CD4-positive, alpha-beta T cell treated with Interleukin-17A for 4 hours (primary cell): ENCODE results near the gene NUP62CL.
"Not testable (repeated sequence)": the region's sequence is repeated elsewhere in the genome, so short reads cannot be mapped to it uniquely, and the experiment has no call there.

Source experiments
- DNase-seq: peaks from one replicate; pipeline ENCODE4 v3.0.0-alpha.2; 2020; ENCODE audit warnings: mixed read lengths

The NUP62CL gene, protein sequence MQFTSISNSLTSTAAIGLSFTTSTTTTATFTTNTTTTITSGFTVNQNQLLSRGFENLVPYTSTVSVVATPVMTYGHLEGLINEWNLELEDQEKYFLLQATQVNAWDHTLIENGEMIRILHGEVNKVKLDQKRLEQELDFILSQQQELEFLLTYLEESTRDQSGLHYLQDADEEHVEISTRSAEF

DNA sequence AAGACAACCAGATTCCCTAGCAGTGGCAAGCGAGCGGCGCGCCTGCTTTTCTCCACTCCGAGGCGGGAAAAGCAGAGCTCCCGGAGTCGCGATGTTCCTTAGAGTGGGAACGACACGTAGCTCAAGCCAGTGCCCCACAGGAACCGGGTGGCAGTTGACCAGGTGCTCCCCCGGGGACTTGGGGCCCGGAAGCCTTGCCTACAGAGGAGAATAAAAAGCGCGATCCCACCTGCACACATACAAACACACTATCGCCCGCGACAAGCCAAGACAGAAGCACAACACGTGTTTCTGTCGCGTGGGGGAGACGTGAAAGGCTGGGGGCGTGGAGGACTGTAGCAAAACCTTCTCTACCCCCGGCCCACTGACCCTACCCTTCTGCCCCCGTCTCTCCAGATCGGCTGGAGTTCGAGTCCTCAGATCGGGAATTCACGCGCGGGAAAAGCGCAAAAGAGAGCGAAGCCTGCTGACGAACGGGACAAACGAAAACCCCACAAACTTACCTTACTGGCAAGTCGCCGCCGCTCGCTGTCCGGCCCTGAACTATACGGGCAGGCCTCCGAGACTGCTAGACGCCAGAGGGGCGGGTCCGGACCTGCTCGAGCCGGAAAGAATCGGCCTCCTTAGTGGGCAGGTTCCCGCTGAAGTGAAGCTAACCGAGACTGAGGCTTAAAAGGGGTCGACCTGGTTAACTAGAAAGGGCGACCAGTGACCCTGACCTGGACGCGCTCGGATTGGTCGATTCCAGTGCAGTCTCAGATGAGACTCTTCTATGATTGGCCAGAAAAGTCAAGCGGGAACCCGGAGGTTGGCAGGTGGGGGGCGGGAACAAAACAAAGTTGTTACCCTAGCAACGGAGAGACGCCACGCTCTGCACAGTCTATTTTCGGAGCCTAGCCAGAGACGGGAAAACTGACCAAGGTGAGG is at the start of gene NUP62CL, which contains the start of gene DNAAF6:
TSS of gene NUP62CL (minus strand) at position 664 of the 927 bp plus-strand sequence. CDS start 31,287 bp downstream, outside the sequence.
TSS of gene DNAAF6 (plus strand) at position 842 of the 927 bp plus-strand sequence. CDS start 6,265 bp downstream, outside the sequence.
- peak; percentile 74 for DNase-seq

DNA sequence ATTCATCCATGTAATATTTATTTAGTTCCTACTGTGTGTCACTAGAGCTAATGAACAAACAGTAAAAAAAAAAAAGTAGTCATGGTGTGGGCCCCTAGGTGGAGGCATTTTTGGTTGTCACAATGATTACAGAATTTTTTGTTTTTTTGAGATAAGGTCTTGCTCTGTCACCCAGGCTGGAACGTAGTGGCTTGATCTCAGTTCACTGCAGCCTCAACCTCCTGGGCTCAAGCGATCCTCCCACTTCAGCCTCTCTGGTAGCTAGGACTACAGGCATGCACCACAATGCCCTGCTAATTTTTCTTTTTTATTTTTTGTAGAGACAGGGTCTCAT is 22.2 kb upstream of the NUP62CL start:
- DNase-seq = no peak

DNA sequence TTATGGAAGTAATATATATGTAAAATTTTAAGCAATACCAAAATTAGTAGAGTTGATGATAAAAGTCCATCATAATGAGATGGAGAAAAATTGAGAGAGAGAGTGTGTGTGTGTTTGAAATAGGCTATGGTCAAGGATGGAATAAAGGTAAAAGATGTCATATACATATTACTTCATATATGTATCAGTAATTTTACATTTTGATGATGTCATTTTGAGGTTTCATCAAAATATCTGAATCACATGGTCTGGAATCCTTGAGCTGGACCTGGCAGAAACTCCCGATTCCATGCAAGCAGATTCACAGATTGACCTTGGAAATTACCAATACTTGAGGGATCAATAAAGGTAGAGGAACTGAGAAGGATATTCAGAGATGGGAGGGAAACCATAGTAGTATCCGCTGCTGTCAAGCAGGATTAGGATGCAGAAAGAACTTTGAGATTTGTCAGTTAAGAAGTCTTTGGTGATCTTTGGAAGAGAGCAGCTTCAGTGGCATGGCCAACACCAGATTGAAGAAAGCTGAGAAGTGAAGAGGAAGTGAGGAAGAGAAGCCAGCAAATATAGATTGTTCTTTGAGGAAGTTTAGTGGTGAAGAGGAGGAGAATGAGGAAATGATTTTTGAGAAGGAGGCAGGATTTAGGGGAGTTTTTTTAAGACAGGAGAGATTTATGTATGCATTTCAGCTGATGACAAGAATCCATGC is 21.7 kb upstream of the NUP62CL start:
- DNase-seq = no peak

- DNase-seq = no peak
Observed at GRCh38 chrX:107226757-107227156, 20.5 kb upstream of the NUP62CL start.

GRCh38 chrX:107213477-107213876 is 7.2 kb upstream of the NUP62CL start:
- DNase-seq = no peak

- no peak for DNase-seq
Observed at GRCh38 chrX:107207943-107208342, 1.7 kb upstream of the NUP62CL start.

- DNase-seq = no peak
Observed at GRCh38 chrX:107207089-107207488, 856 bp upstream of the NUP62CL start.

GRCh38 chrX:107206697-107207065 is 448 bp upstream of the NUP62CL start:
- DNase-seq = no peak

DNA sequence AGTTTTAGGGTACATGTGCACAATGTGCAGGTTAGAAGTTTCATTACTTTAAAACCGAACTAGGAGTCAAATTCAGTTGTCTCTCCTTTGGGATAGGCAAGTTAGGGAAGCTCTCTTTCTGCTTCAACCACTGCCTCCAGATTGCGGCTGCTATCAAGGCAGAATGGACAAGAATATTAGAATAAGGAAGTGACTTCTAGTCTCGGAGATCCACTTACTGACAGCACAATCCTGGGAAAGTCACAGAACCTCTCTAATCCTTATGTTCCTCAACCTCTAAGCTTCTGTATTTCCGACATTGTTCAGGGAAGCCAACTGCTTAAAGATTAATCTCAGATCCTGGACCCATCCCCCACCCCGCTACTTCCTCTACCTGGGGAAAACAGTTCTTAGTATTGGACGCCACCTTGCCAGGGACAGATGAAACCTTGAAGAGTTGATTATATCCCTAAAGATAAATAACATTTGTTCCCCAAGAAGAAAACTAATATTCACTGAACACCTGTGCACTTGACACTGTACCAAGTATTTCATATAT is 2.1 kb downstream of the NUP62CL start:
- DNase-seq = no peak

DNA sequence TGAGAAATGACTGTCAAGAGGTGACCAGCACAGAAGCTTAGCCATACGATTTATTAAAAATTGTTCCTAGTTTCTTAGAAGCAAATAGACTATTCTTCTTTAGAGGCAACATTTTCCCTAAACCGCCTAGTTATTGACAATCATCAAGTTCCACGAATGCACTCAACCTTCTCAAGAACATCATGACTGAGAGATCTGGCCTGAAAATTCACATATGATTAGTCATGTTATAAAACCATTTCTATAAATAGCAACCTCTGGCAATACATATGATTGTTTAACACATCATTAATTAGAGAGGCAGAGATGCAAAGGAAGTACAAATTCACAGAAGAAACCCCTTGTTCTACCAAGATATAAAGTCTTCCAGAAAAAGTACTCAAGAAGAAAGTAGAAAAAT is 6.7 kb downstream of the NUP62CL start:
- DNase-seq = no peak

DNA sequence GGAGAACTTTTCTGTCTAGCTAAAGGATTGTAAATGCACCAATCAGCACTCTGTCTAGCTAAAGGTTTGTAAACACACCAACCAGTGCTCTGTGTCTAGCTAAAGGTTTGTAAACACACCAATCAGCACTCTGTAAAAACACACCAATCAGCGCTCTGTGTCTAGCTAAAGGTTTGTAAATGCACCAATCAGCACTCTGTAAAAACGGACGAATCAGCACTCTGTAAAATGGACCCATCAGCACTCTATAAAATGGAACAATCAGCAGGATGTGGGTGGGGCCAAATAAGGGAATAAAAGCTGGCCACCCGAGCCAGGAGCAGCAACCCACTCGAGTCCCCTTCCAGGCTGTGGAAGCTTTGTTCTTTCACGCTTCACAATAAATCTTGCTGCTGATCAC is 8.2 kb downstream of the NUP62CL start:
- DNase-seq = not testable (repeated sequence)

DNA sequence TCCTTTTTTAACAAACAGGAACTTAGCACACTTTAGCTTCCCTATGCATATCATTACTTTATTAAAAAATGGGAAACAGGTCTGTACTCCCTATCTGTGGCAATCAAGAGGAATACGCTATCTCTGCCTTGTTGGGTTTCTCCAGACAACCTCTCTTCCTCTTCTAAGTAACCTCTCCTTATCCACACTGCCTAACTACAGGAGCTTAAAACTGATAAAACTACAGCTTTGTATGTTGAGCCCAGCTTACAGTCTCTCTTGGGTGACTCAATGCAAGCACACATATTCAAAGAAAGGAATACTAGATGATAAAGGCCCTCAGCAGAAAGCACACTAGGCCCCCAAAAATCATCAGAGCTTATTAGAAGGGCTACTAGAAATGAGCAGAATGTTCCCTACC is 8.9 kb downstream of the NUP62CL start:
- DNase-seq = no peak

GRCh38 chrX:107171369-107172102 is 34.7 kb downstream of the NUP62CL start:
- DNase-seq = no peak

GRCh38 chrX:107168712-107169111 is 37.5 kb downstream of the NUP62CL start:
- no peak for DNase-seq

GRCh38 chrX:107168257-107168656 is 38.0 kb downstream of the NUP62CL start:
- DNase-seq = no peak

DNA sequence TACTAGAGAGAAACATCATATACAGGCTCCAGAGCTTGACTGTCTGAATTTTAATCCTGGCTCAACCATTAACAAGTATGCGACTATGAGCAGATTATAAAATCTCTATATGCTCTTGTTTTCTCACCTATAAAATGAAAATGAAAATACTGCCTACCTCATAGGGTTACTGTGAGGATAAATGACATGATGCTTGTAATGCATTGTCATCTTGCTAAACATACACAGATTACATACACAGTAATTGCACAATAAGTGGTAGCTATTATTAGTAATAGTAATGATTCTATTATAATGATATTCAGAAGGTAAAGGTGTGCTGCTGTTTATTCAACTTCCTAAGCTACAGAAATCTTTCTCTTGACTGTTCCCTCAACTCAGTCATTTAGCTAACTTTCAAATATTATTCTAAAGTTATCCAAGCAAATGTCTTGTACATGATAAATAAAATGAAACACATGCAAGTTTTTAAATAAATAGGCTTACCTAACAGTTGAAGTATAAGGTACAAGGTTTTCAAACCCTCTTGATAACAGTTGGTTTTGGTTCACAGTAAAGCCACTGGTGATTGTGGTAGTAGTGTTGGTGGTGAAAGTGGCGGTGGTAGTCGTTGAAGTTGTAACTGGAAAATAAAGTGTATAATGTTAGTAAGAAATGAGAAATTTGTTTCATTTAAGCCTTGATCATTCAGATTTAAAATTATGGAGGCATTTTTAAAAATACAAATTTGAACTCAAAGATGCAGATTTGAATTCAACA is 38.9 kb downstream of the NUP62CL start:
- no peak for DNase-seq

- DNase-seq = not testable (repeated sequence)
Observed at GRCh38 chrX:107157618-107158017, 48.6 kb downstream of the NUP62CL start.

- DNase-seq = not testable (repeated sequence)
Observed at GRCh38 chrX:107155621-107156430, 50.4 kb downstream of the NUP62CL start.

DNA sequence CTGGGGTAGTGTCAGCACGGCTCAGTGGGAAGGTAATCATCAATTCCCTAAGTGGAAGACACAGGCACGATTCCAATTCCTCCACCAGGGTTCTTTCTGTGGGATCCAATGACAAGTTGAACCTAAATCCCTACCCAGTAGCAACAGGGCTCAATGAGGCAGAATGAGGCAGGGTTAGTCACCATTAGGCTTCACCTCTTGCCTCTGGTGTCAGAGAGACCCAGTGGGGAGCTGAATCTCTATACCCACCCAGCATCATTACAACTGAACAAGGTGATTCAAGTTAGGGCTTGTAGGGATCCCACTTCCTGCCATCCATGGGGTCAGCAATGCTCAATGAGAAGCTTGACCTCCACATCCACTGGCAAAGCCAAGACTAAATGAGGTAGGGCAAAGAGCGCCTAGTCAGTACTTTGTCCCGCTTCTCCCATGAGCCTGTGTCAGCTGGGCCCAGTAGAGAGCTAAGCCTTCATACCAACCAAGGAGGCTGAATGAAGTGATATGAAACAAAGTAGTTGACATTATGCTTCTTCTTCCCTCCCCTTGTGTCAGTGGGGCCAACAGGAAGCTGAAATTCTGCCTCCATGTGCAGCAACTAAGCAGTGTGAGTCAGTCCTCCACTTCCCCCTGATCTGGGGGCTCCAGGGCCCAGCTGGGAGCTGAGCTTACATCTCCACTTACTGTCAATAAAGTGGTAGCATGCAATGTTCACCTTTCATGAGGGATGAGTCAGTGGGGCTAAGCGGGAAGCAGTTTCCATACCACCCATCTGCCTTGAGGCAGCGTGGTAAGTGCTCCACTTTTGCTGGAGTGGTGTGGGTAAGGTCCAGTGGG is 51.2 kb downstream of the NUP62CL start:
- DNase-seq = peak; percentile 42

DNA sequence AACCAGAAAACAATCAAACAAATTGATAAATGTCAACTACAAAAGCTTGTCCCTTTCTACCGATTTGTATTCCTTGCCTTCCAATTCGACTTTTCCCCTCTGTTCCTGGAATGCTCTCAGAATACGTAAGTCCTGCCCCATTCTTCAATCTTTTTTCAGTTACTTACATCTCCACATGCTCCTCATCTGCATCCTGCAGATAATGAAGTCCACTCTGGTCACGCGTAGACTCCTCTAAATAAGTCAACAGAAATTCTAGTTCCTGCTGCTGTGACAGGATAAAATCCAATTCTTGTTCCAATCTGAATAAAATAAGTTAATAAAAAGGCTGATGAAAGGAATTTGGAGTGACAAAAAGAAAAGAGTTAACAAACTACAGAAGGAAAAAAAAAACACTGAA is 53.2 kb downstream of the NUP62CL start:
- no peak for DNase-seq
